Parathyroid adenoma (tissue), 2 donors: ENCODE results near the gene ADGRG3.
"Not testable (repeated sequence)": the region's sequence is repeated elsewhere in the genome, so short reads cannot be mapped to it uniquely, and the experiment has no call there.

ENCODE experiments used
- H2AFZ ChIP-seq: fragments of 300-600 bp; sonication (generic); one replicate; pipeline ENCODE4 v1.7.0; 2017; ENCODE audit warnings: antibody characterized with exemption, mild to moderate bottlenecking
- H3K27ac ChIP-seq: fragments of 300-600 bp; sonication (generic); one replicate; pipeline ENCODE4 v1.7.0; 2017
- H3K27me3 ChIP-seq: fragments of 300-600 bp; sonication (generic); one replicate; pipeline ENCODE4 v1.7.0; 2017; ENCODE audit warnings: low read length; ENCODE audit not compliant: control insufficient read depth, insufficient read depth
- H3K36me3 ChIP-seq: fragments of 300-600 bp; sonication (generic); one replicate; pipeline ENCODE4 v1.7.0; 2017; ENCODE audit warnings: low read length; ENCODE audit not compliant: control insufficient read depth, insufficient read depth
- H3K4me1 ChIP-seq: fragments of 300-600 bp; sonication (generic); one replicate; pipeline ENCODE4 v1.7.0; 2017; ENCODE audit warnings: control low read depth
- H3K4me2 ChIP-seq: fragments of 300-600 bp; sonication (generic); one replicate; pipeline ENCODE4 v1.7.0; 2017; ENCODE audit warnings: low read length
- H3K4me3 ChIP-seq: fragments of 300-600 bp; sonication (generic); one replicate; pipeline ENCODE4 v1.7.0; 2017; ENCODE audit warnings: low read depth, low read length
- H3K79me2 ChIP-seq: fragments of 300-600 bp; sonication (generic); one replicate; pipeline ENCODE4 v1.7.0; 2017; ENCODE audit warnings: control low read depth
- H3K9ac ChIP-seq: fragments of 300-600 bp; sonication (generic); one replicate; pipeline ENCODE4 v1.7.0; 2017; ENCODE audit warnings: mild to moderate bottlenecking
- H3K9me3 ChIP-seq: fragments of 300-600 bp; sonication (generic); one replicate; pipeline ENCODE4 v1.7.0; 2017; ENCODE audit warnings: low read length; ENCODE audit not compliant: control insufficient read depth
- CTCF ChIP-seq: fragments of 300-600 bp; sonication (generic); IDR thresholded peaks from one replicate; pipeline ENCODE4 v1.7.0; 2017; ENCODE audit warnings: antibody characterized with exemption, mild to moderate bottlenecking
- donor health status: primary hyperparathyroidism.

ADGRG3 gene

GRCh38 chr16:57668630-57669475, 747 bp downstream of the ADGRG3 start:
- H3K27me3 ChIP-seq = no peaks in the 10 kb centered on the region
- H3K36me3 ChIP-seq = no peaks in the 10 kb centered on the region
- H2AFZ ChIP-seq = no peak overlapping the region
- no peak overlapping the region for H3K4me2 ChIP-seq
- no peak overlapping the region for H3K4me3 ChIP-seq
- peaks cover 9% of the 10 kb centered on the region for H3K4me1 ChIP-seq
- H3K9ac ChIP-seq = no peak overlapping the region
- no peaks in the 10 kb centered on the region for H3K9me3 ChIP-seq
- no peaks in the 10 kb centered on the region for H3K79me2 ChIP-seq
- no peak overlapping the region for H3K27ac ChIP-seq
- no peak for TF ChIP-seq CTCF

- no peak for TF ChIP-seq CTCF
- Histone ChIP-seq H3K4me3 (no peak overlapping the region), H3K36me3 (no peaks in the 10 kb centered on the region), H3K4me2 (no peak overlapping the region), H2AFZ (no peak overlapping the region), H3K27me3 (no peaks in the 10 kb centered on the region), H3K4me1 (peaks cover 9% of the 10 kb centered on the region), H3K9me3 (no peaks in the 10 kb centered on the region), H3K27ac (no peak overlapping the region), H3K79me2 (no peaks in the 10 kb centered on the region), H3K9ac (no peak overlapping the region)
These were observed 1.5 kb downstream of the ADGRG3 start for GRCh38 chr16:57669476-57670162.

DNA sequence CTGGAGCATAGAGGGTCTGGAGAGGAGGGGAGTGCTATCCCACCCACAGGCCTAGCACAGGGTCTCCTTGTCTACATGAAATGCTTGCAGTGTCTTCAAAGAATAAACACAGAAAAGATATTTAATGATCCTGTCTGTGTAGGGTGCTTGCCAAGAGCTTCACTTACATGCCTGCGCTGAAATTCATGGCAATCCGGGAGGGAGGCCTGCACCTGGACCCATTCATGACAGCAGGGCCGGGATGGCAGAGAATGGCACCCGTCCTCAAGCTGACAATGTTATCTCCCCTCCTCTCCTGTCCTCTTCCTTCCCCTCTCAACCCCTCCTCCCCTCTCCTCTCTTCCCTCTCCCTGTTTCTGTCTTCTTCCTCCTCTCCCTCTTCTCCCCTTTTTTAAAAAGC, 2.1 kb downstream of the ADGRG3 start:
- no peaks in the 10 kb centered on the region for H3K79me2 ChIP-seq
- no peak overlapping the region for H3K4me2 ChIP-seq
- no peaks in the 10 kb centered on the region for H3K27me3 ChIP-seq
- no peak for TF ChIP-seq CTCF
- H2AFZ ChIP-seq = no peak overlapping the region
- H3K27ac ChIP-seq = no peak overlapping the region
- no peak overlapping the region for H3K4me3 ChIP-seq
- peaks cover 9% of the 10 kb centered on the region for H3K4me1 ChIP-seq
- H3K9me3 ChIP-seq = no peaks in the 10 kb centered on the region
- no peaks in the 10 kb centered on the region for H3K36me3 ChIP-seq
- H3K9ac ChIP-seq = no peak overlapping the region

DNA sequence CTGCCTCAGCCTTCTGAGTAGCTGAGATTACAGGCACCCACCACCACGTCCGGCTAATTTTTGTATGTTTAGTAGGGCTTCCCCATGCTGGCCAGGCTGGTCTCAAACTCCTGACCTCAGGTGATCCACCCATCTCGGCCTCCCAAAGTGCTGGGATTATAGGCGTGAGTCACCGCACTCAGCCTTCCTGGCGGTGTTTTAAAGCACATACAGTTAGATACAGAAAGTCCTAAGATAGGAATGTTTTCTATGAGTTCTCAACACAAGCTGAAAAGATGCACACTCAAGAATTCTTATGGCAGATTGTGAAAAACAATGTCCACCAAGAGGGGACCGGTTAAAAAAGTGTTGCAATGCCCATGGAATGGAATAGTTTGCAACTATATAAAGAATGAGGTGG, 3.3 kb downstream of the ADGRG3 start:
- not testable (repeated sequence) for H3K9me3 ChIP-seq, H3K4me3 ChIP-seq, H3K27me3 ChIP-seq, H2AFZ ChIP-seq, H3K79me2 ChIP-seq, H3K27ac ChIP-seq, H3K4me1 ChIP-seq, H3K9ac ChIP-seq, H3K36me3 ChIP-seq, H3K4me2 ChIP-seq

DNA sequence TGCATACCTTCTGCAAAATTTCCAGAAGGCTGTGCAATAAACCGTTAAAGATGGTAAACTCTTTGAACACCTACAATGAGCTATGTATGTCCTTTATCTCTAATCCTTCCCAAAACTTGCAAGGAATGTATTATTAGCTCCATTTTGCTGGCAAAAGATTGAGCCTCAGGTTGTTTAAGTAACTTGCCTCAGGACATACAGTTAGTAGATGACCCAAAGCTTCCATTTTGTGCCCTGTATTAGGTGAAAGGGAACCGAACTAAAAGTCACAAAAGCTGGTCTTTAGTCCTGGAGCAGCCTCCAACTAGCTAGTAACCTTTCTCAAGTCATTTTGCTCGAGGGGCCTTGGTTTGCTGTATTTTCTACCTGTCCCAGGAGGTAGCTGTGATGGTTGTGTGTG, 4.3 kb downstream of the ADGRG3 start:
- no peak overlapping the region for H2AFZ ChIP-seq
- H3K36me3 ChIP-seq = no peaks in the 10 kb centered on the region
- no peaks in the 10 kb centered on the region for H3K27me3 ChIP-seq
- TF ChIP-seq CTCF = no peak
- H3K9me3 ChIP-seq = no peaks in the 10 kb centered on the region
- no peak overlapping the region for H3K4me3 ChIP-seq
- H3K79me2 ChIP-seq = no peaks in the 10 kb centered on the region
- no peak overlapping the region for H3K27ac ChIP-seq
- no peak overlapping the region for H3K4me2 ChIP-seq
- H3K4me1 ChIP-seq = peaks cover 4% of the 10 kb centered on the region
- H3K9ac ChIP-seq = no peak overlapping the region
